Bronchial epithelial cell (primary cell): ENCODE data around the gene LENEP. TPM values are rescaled to one million over a fixed set of nuclear protein-coding genes. Genes with fewer than 3 reads are reported as not detected.

ENCODE experiments used
- DNase-seq: peaks from one replicate; pipeline ENCODE4 v3.0.0-alpha.2; 2010; ENCODE audit warnings: low read depth
- FAIRE-seq: peaks from 2 replicates; lab custom pipeline; 2011; peaks lifted over from hg19 to GRCh38; lab: Jason Lieb, UNC
- H3K27me3 ChIP-seq: 2 replicates; pipeline ENCODE4 v1.5.1; 2011; ENCODE audit warnings: low read length; ENCODE audit not compliant: control insufficient read depth, insufficient read depth
- H3K36me3 ChIP-seq: 2 replicates; pipeline ENCODE4 v1.5.1; 2011; ENCODE audit warnings: low read length; ENCODE audit not compliant: control insufficient read depth, insufficient read depth
- H3K4me3 ChIP-seq: 2 replicates; pipeline ENCODE4 v1.5.1; 2011; ENCODE audit warnings: mild to moderate bottlenecking, low read depth, low read length, control low read depth
- CTCF ChIP-seq: IDR thresholded peaks from 2 replicates; pipeline ENCODE4 v1.5.1; 2011; ENCODE audit warnings: mild to moderate bottlenecking, moderate library complexity, low read length, control low read depth, inconsistent platforms; ENCODE audit not compliant: insufficient read depth, severe bottlenecking
- total RNA-seq: library from RNA; depleted of rRNA; stranded (reverse); fragments of >200 nt; gene quantifications from 2 replicates; pipeline ENCODE4 v1.2.1, GENCODE V29; 2014

LENEP gene
- total RNA-seq, 1 donor from 2014 or later, result not detected

- Histone ChIP-seq H3K36me3 (no peaks in the 10 kb centered on the region), H3K4me3 (no peak overlapping the region), H3K27me3 (no peaks in the 10 kb centered on the region)
- FAIRE-seq (no peak), DNase-seq (peak; percentile 68)
- TF ChIP-seq CTCF, result peak; percentile 7
These were observed 41.2 kb downstream of the LENEP start for GRCh38 chr1:155034318-155035208.

GRCh38 chr1:155035936-155036335 lies 42.5 kb downstream of the LENEP start:
- FAIRE-seq (no peak), DNase-seq (no peak)
- no peak overlapping the region for H3K4me3 ChIP-seq
- no peaks in the 10 kb centered on the region for H3K36me3 ChIP-seq
- H3K27me3 ChIP-seq, result no peaks in the 10 kb centered on the region
- TF ChIP-seq CTCF, result no peak

GRCh38 chr1:155037043-155037442 lies 43.7 kb downstream of the LENEP start:
- no peak for TF ChIP-seq CTCF
- Histone ChIP-seq H3K4me3 (no peak overlapping the region), H3K36me3 (no peaks in the 10 kb centered on the region), H3K27me3 (no peaks in the 10 kb centered on the region)
- no peak for FAIRE-seq
- DNase-seq, result no peak

GRCh38 chr1:155037851-155038441 lies 44.6 kb downstream of the LENEP start:
- Histone ChIP-seq H3K27me3 (no peaks in the 10 kb centered on the region), H3K36me3 (no peaks in the 10 kb centered on the region), H3K4me3 (no peak overlapping the region)
- no peak for FAIRE-seq
- no peak for TF ChIP-seq CTCF
- DNase-seq, result peak; percentile 29

- FAIRE-seq, result peak; percentile 99
- no peak overlapping the region for H3K4me3 ChIP-seq
- peak; percentile 96 for DNase-seq
- no peaks in the 10 kb centered on the region for H3K27me3 ChIP-seq
- no peak for TF ChIP-seq CTCF
- H3K36me3 ChIP-seq, result no peaks in the 10 kb centered on the region
These were observed 45.4 kb downstream of the LENEP start for GRCh38 chr1:155038602-155039307.
